IPS-NIHi7 (cell line): ENCODE measurements around the gene TMCC2.

ENCODE experiments used
- DNase-seq: peaks from one replicate; pipeline ENCODE4 v3.0.0; 2012; ENCODE audit warnings: mixed read lengths; ENCODE audit errors: extremely low spot score

The TMCC2 gene

DNA sequence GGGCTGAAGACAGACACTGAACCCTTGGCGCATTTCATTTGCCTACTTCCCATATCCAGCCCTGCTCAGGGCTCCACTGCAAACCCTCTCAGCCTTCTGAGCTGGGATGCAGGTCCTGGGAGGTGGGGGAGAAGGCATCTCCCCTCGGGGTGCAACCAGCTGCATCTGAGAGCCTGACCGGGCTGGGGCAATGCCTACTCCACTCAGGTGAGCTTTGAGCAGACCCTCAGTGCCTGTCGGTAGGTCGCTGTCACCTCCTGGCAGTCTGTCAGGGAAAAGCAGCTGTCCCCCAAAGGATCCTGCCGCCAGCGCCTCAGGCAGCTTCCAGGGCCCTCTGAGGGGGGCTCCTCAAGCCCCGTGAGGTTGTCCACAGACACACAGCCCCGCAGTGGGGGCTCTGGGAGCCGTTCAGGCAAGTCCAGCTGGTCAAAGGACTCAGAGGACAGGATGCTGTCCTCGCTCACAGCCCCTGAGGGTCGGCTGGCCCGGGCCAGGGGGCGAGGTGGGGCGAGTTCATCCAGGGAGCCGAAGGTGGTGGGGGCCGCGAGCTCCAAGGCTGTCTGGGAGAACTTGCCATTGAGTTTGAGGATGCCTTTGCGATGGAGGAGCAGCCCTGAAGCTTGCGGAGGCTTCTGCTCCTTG, 75.6 kb downstream of the TMCC2 start:
- DNase-seq = no peak

DNA sequence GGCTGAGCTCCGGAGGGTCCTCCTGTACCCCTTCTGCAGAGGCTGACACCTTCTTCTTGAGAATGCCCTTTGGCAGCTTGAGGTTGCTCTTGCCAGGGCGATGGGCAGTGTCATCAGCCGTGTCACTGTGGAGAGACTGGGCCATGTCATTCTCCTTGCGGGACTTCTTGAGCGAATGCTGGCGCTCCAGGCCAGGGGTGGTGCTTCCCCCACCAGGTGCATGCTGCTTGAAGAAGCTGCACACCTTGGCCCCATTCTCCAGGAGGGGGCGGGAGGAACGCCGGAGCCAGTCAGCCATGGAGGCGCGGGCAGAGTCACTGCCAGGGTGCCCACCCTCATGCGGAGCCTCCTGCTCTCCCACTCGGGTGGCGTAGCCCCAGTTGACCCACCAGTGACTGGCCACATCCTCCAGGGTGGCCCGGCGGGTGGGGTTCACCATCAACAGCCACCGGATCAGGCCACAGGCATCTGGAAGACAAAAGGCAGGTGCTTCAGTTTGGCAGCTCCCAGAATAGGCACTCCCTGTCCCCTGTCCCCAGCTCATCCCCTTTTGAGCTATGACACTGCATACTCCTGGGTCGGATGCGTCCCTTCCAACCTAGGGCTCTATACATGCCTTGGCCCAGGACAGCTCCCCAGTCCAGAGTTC, 76.4 kb downstream of the TMCC2 start:
- no peak for DNase-seq

DNA sequence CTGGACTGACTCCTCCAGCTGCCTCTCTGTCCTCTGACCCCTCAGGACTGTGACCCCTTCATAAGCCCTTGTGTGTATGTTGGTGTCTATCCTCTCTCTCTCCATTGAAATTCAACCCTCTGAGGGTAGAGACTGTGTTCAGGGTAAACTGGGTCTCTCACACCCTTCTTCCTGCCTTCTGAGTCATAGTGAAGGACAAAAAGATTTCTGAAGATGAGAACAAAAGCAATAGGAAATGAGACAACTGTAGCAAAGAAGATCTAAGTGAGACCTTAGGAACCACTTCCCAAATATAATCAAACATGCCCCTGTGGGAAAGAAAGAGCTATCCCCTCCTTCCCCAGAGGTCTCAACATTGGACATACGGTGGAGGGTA, 76.9 kb downstream of the TMCC2 start:
- DNase-seq = no peak

DNA sequence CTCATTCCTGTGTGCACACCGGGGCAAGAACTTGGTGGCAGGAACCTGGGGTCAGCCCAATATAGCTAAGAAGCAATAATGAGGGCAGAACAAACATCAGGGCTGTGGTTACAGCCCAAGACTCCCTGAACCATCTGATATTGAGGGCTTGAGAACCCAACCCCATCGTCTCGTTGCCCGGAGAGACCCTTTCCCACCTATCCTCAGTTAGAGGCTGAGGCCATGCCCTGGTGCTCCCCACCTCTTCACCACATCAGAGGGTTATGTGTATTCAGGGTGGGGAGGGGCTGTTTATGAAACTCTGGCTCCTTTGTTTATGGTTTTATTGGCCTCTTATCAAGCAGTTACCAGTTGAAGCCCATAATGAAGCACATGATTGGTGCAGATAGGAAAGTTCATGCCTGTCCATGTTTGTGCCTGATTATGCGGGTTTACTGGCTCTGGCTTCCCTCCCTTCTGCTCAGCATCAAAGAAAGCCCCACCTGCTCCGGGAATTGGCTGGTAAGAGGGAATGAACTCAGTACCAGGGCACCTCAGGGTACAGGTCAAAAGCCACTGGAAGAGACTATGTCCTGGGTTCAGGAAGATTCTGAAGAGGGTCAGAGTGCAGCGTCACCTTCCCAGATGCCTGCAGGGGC, 79.3 kb downstream of the TMCC2 start:
- DNase-seq = no peak

DNA sequence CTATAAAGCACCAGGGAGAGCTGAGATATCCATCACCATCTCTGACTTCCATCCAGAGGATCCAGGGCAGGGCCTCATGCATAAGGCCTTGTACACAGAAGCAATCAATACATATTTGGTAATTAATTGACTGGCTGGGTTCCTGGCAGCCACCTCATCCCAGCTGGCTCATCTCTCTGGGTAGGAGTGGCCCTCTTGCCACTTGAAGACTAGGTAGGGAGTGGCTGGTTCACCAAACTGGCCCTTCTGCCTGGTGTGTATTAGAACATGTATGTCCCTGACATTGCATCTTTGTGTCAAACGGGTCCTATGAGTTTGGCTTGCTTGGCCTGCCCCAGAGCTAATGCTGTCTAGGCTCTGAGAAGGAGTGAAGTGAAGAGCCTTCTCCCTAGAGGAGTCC, 82.0 kb downstream of the TMCC2 start:
- no peak for DNase-seq

DNA sequence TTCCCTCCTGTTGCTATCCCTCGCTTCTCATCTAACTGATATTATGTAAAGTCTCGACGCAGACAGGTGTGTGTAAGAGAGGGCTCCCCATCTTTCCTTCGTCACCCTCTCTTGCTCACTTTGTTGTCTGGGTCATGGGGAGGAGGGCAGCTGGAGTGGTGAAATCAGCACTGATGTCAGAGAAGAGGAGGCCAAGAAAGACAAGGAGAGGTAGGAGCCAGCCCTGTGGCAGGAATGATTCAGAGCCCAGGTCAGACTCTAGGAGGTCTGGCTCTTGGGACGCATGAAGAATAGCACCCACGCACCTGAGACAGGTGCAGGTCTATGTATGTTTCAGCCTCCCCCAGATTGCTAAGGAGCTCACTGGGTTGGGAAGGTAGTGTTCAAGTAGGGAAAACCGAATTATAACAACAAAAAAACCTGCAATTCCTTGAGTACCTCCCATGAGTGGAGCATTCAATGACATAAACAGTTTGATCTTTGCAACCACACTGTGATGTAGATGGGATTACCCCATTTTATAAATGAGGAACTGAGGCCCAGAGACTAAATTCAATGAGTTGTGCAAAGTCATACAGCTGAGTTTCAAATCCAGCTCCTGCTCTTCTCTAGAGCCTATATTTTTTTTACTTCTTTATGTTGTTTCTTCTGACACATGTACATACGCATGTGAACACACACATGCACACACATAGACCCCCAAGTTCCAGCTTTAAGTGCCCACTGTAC, 83.4 kb downstream of the TMCC2 start:
- DNase-seq = no peak

DNA sequence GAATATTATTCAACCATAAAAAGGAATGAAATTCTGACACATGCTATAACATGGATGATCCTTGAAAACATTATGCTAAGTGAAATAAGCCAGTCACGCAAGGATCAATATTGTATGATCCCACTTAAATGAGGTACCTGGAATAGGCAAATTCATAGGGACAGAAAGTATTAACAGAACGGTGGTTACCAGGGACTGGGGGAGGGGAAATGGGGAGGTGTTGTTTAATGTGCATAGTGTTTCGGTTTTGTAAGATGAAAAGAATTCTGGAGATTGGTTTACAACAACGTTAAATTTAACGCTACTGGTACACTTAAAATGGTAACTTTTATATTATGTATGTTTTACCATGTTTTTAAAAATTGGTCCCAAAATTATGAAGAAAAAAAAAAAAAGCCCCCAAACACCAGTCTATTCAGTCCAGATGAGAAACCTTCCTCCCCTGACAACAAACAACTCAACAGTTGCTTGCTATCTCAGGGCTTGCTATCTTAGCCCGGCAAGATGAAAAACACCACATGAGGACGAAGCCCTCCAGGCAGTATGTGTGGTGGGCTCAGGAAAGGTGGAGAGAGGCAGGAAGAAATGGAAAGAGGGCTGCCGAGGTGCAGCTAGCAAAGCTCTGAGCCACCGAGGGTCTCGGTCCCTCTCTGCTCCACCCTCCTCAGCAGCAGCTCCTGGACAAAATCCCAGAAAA, 85.3 kb downstream of the TMCC2 start:
- DNase-seq = no peak

DNA sequence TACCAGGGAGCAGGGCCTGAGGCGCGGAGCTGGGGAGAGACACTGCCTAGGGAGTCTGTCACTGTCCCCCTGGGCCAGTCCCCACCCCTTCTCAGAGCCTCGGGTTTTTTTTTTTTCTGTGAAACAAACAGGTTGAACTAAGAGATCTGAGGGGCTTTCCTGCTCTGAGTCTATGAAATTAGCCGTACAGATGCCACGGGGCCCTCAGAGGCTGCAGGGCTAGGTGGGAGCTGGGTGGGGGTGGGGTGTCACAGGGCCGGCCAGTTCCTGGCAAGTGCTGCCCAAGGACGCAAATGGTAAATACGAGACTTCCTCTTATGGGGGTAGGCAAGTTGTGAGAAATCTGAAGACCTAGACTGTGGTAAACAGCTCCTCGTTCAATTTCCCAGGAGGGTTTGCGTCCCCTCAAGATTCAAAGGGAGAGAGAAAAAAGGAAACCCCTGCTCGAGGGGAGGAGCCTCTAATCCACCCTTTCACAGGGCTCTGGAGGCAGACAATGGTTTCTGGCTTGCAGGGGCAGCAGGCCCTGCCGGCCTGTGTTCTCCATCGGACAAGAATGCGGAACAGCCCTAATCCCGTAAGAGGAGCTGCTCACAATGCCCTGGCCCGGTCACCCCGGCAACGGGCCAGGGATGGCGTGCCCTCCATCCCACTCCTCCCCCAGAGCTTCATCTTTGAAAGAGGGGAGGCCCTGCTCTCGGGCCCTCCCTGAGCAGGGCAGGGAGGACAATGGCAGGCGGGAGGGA, 86.0 kb downstream of the TMCC2 start:
- DNase-seq = peak; percentile 79

DNA sequence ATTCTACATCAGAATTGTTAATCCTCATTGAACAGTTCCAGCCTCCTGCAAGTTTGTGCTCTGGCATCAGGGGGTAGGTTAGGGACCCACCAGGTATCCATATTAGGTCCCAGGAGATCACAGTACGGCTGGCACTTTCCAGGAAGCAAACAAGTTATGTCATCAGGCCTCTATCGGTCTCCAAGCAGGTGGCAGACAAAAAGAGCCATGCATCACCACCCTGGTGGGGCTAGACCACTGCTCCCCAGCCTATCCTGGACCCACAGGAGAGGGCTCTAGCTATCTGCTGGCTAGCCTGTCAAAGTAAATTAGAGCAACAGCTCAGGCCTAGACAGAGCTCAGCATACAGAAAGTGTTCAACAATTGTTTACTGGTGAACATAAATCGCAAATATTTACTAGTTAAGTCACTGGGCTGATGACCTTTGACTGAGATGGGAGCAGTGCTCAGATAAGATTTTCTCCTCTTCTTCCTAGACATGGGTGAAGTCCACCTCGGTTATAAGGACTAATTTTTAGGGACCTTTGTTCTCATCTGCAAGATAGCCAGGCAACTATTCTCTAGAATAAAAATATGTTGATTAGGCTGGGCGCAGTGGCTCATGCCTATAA, 87.4 kb downstream of the TMCC2 start:
- DNase-seq = no peak

DNA sequence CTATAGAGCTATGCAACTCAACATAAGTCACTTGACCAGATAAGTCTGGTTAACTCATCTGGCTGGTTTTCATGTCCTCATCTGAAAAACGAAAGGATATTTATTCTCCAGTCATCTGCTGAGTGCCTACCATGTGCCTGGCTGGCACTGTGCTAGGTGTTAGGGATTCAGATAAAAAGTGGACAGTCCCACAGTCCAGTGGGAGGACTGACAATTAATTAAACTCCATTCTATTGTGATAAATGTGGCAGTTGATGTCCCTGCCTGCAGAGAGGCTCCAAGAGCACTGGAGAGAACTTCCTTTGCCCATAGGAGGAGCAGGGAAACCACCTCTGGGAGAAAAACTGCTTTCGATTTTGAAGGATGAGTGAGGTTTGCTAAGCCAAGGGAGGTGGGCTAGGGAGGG, 88.4 kb downstream of the TMCC2 start:
- no peak for DNase-seq

DNA sequence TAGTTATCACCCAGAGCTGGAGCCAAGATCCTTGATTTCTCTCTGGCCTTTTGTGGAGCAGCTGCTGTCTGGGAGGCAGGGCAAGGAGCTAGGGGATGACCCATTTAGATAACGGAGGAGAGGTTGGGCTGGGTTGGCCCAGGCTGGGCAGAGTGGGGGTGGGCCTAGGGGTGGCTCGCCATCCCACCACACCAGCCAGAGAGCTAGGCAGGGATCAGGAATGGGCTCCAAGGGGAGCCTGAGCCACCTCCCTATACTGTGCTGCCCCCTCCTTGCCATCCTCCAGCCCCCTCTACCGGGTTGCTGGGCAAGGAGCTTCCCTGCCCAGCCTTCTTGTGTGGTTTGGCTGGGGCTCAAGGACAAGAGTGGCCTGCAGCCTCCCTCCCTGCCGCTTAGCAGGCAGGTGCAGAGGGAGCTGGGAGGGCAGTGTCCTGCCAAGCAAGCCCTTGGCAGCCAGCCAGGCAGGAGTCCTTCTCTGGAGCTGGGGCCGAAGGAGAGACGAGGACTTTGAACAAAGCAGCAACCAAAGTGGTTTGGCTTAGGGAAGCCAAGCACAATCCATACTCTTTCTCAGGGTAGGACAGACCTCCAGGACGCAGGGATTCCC, 89.7 kb downstream of the TMCC2 start:
- DNase-seq = no peak

DNA sequence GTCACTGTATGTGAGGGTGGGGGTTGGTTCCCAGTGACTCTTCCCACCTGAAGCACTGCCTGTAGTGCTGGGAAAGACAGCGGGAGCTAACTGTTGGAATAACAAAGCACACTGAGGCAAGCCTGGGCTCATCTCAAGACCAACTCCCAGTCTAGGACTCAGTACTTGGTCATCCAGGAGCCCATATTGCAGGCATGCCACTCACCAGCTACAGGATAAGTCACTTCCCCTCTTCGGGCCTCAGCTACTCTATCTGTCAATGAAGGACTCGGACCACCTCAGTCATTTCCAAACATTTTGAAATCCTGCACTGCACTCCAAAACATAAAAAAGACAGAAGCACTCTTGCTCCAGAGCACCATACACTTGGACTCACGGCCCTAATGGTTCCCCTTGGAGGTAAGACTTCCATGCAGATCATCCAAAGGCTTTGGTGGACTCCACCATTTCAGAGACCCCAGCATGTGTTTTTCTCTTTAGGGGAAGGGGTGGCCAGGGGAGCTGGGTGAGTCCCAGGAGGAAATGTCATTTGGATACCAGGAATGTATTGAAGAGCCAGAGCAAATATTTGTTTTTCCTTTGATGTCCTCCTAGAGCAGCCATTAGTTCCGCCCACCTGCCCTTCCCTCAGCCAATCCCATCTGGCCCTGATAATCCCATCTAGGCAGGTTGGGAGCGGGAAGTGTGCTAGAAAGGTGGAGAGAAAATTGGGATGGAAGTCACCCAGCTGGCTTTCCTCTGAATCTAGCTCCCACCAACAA, 90.7 kb downstream of the TMCC2 start:
- DNase-seq = peak; percentile 40

DNA sequence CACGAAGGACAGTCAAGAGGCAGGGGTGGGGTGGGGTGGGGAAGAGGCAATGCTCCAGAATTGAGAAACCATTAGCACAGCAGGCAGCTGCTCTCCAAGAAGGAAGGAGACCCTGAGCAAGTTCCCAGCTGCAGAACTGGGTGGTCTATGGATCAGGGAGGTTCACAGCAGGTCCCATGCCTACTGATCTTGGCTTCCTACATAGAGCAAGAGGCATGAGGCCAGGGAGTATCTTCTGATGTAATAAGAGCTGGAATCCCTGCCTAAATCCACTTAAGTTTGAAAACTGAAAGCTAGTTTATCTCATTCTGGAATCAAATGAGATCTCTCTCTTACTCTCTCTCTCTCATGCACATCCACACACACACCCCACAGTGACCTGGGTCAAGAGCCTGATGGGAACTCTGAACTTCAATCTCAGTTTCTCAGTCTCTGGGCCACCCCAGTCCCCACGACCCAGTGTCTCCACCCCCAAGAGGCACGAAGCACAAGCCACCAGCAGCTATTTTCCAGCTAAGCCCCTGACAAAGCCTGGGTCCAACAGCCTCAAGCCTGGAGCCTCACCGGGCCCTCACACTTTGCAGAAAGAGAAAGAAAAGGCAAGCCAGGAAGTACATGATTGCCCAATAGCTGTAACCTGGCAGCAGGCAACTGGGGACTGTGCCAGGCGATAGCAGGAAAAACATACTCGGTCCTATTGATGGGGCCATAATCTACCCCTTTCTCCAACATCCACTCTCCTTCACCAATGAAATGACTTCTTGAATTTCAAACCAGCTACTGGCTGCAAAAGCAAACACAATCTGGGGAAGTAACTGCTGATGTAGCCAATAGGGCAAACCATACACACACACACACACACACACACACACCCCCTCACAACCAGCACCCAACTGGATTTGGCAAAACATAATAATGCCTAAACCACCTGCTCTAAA, 91.6 kb downstream of the TMCC2 start:
- DNase-seq = no peak

DNA sequence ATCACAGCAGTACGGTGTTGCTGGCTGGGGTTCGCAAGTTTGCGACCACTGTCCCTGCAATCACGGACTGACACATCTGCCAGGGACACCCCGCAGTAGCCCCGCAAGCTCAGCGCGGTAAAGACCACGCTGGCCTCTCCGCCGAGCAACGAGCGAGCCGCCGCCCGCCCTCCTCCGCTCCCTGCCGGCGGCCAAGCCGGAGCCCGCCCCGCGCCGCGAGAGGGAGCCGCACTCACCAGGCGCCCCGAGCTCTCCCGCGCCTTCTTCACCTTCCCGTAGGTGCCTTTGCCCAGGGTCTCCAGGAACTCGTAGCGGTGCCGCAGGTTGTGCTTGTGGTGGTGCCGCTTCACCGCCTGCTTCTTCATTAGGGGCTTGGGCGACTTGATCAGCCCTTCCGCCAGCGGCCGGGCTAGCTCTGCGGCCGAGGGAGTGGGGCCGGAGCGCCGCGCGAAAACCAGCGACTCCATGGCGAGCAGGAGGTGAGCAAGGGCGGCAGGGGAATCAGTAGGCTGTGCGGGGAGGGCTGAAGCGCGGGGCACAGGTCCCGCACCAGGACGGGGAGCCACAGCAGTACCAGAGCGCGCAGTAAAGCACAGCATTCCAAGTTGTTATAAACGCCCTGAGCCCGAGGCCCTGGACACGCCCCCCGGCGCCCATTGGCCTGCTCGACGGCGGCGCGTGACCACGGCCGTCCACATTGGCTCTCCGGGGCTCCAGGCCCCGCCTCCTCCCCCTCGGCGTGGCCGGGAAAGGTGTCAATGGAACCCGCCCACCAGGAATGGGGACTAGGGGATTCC, 93.6 kb downstream of the TMCC2 start, which contains the start of gene NUAK2:
TSS of gene NUAK2 (minus strand) at position 584 of the 797 bp plus-strand sequence. CDS start at position 467, 117 bp downstream.
- peak; percentile 96 for DNase-seq

DNA sequence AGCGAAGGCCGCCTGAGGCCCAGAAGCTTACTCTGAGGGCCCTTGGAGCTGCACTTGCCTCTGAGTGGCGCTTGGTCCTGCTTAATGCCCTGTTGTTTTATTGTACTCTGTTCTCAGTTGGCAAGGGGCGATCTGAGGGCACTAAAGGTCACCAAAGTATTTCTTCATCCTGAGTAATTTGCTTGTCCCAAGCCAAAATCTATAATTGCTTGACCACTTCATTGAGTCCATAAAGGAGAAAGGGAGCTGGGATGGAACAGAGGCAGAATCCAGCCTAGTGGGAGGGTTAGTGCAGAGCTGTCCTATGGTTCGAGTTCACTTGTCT, 94.2 kb downstream of the TMCC2 start:
- no peak for DNase-seq
